IPS-15b (cell line): Measurements from ENCODE around the gene FGF13.

Experiments used
- H3K27me3 ChIP-seq: one replicate; pipeline ENCODE4 v1.6.1; 2013; ENCODE audit warnings: low read length; ENCODE audit not compliant: control insufficient read depth, insufficient read depth
- H3K36me3 ChIP-seq: one replicate; pipeline ENCODE4 v1.6.1; 2013; ENCODE audit warnings: low read length; ENCODE audit not compliant: control insufficient read depth, insufficient read depth
- H3K4me1 ChIP-seq: one replicate; pipeline ENCODE4 v1.6.1; 2013; ENCODE audit warnings: mild to moderate bottlenecking, low read length; ENCODE audit not compliant: control insufficient read depth, insufficient read depth
- H3K4me3 ChIP-seq: one replicate; pipeline ENCODE4 v1.5.1; 2013; ENCODE audit warnings: low read depth, low read length
- H3K9ac ChIP-seq: one replicate; pipeline ENCODE4 v1.6.1; 2013; ENCODE audit warnings: low read depth, mild to moderate bottlenecking, low read length
- H3K9me3 ChIP-seq: one replicate; pipeline ENCODE4 v1.6.1; 2013; ENCODE audit warnings: mild to moderate bottlenecking, low read length; ENCODE audit not compliant: control insufficient read depth, insufficient read depth

FGF13 gene

DNA sequence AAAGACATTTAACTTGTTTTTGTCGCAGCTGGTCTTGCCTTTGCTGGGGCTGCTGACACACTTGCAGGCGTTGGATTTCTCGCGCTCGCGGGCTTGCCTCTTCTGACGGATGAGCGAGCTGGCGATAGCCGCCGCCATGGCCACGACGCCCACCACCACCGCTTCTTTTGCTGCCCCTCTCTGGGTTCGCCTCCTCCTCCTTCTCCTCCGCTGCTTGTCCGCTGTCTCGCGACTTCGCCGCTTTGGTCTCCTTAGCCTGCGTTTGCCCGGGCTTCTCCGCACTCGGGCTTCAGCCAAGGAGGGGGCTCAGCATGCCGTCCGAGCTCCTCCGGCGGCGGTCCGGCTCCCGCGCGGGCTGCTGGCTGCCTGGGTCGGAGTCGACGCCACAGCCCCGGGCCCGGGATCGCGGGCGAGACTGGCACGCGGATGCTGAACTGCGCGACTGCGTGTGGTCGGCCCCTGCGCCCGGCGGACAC, 613 bp downstream of the FGF13 start:
- Histone ChIP-seq H3K9ac (peak overlapping the region; percentile 72), H3K36me3 (no peaks in the 10 kb centered on the region), H3K9me3 (no peaks in the 10 kb centered on the region), H3K27me3 (no peaks in the 10 kb centered on the region), H3K4me1 (peaks cover 16% of the 10 kb centered on the region), H3K4me3 (peak overlapping the region; percentile 85)

GRCh38 chrX:138709886-138710791, 1.4 kb downstream of the FGF13 start:
- Histone ChIP-seq H3K27me3 (no peaks in the 10 kb centered on the region), H3K9me3 (no peaks in the 10 kb centered on the region), H3K36me3 (no peaks in the 10 kb centered on the region), H3K4me1 (peaks cover 12% of the 10 kb centered on the region), H3K9ac (peak overlapping the region; percentile 72), H3K4me3 (peak overlapping the region; percentile 85)

GRCh38 chrX:138708268-138708667, 3.2 kb downstream of the FGF13 start:
- peaks cover 9% of the 10 kb centered on the region for H3K4me1 ChIP-seq
- H3K4me3 ChIP-seq: no peak overlapping the region
- no peaks in the 10 kb centered on the region for H3K9me3 ChIP-seq
- H3K36me3 ChIP-seq: no peaks in the 10 kb centered on the region
- no peak overlapping the region for H3K9ac ChIP-seq
- H3K27me3 ChIP-seq: no peaks in the 10 kb centered on the region

DNA sequence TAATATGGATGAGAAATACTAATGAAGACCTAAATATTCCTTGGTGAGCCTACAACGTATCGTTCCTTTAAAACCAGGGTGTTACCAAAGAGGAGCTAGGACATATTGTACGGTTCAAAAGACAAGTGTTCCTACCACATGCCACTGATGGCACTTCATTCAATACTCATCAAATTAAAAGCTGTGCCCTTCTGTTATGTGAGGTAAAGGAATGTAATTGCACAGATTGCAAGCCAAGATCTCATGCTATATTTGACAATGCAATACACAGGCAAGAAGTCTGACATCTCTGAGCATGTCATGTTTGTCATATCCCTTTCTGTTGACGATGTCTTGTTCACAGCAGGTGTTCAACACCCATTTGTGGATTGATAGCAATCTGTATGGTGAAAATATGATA, 6.9 kb downstream of the FGF13 start:
- Histone ChIP-seq H3K27me3 (no peaks in the 10 kb centered on the region), H3K36me3 (no peaks in the 10 kb centered on the region), H3K9ac (no peak overlapping the region), H3K4me1 (peaks cover 3% of the 10 kb centered on the region), H3K4me3 (no peak overlapping the region), H3K9me3 (no peaks in the 10 kb centered on the region)

GRCh38 chrX:138704101-138704500, 7.4 kb downstream of the FGF13 start:
- Histone ChIP-seq H3K4me3 (no peak overlapping the region), H3K9me3 (no peaks in the 10 kb centered on the region), H3K36me3 (no peaks in the 10 kb centered on the region), H3K9ac (no peak overlapping the region), H3K4me1 (peaks cover 3% of the 10 kb centered on the region), H3K27me3 (no peaks in the 10 kb centered on the region)

- Histone ChIP-seq H3K4me1 (no peaks in the 10 kb centered on the region), H3K36me3 (no peaks in the 10 kb centered on the region), H3K9ac (no peak overlapping the region), H3K9me3 (no peaks in the 10 kb centered on the region), H3K27me3 (no peaks in the 10 kb centered on the region), H3K4me3 (no peak overlapping the region)
Measured at GRCh38 chrX:138692591-138692990, 18.9 kb downstream of the FGF13 start.

GRCh38 chrX:138691186-138691585, 20.3 kb downstream of the FGF13 start:
- no peaks in the 10 kb centered on the region for H3K4me1 ChIP-seq
- no peak overlapping the region for H3K4me3 ChIP-seq
- H3K27me3 ChIP-seq: no peaks in the 10 kb centered on the region
- H3K36me3 ChIP-seq: no peaks in the 10 kb centered on the region
- no peak overlapping the region for H3K9ac ChIP-seq
- no peaks in the 10 kb centered on the region for H3K9me3 ChIP-seq

DNA sequence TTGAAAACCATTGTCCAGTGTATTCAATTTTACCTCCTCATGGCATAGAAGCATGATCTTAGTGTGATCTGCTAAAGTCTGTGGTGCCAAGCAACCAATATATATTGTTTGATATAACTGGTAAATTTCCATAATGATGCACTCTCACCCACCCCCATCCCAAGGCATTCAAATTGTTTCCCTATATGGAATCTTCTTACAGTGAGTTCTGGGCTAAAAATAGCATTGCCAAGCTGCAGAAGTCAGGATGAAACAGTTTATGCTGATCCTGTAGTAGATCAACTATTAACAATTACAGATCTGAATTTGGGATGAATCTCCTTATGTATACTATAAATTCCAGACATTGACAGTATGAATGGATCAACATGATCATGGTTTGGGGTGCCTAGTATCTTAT, 20.9 kb downstream of the FGF13 start:
- Histone ChIP-seq H3K4me3 (no peak overlapping the region), H3K36me3 (no peaks in the 10 kb centered on the region), H3K4me1 (no peaks in the 10 kb centered on the region), H3K9ac (no peak overlapping the region), H3K27me3 (no peaks in the 10 kb centered on the region), H3K9me3 (no peaks in the 10 kb centered on the region)

DNA sequence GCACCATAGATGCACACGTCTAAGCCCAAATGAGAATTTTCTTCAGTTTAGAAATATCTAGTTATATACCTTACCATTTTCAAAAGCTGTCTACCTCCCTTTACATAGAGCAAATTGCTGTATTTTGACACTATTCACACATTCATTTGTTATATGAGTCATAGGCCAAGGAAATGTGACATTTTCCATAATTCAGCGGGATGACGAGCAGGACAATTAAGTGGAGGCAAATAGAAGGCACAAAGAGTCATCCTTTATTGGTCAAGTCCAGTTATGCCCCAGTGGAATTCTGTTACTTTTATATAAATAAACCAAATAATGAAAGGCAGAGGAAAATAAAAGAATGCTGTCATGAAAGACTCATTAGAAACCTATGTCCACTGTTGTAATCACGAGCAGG, 27.9 kb downstream of the FGF13 start:
- no peaks in the 10 kb centered on the region for H3K9me3 ChIP-seq
- H3K4me1 ChIP-seq: no peaks in the 10 kb centered on the region
- H3K9ac ChIP-seq: no peak overlapping the region
- H3K36me3 ChIP-seq: no peaks in the 10 kb centered on the region
- no peaks in the 10 kb centered on the region for H3K27me3 ChIP-seq
- no peak overlapping the region for H3K4me3 ChIP-seq

DNA sequence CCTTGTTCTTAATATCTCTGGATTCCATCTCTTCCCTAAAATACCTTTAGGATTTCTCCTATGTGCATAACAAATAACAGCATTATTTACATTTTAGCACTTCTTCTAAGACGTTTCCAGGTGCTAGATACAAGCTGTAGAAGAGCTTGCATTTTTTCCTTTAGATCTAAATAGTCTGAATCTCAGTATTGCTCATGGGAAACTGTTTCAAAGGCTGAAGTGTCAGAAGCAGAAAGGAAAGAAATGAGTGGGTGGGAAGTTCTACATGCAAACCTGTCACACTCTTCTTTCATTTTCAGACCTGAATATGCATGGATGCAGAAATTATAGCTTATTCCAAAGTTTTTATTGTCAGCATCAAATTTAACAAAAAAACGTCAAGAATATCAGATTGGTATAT, 41.8 kb downstream of the FGF13 start:
- no peaks in the 10 kb centered on the region for H3K36me3 ChIP-seq
- H3K9me3 ChIP-seq: no peaks in the 10 kb centered on the region
- H3K4me1 ChIP-seq: peaks cover 17% of the 10 kb centered on the region
- H3K4me3 ChIP-seq: no peak overlapping the region
- H3K27me3 ChIP-seq: no peaks in the 10 kb centered on the region
- no peak overlapping the region for H3K9ac ChIP-seq

- no peak overlapping the region for H3K4me3 ChIP-seq
- no peaks in the 10 kb centered on the region for H3K9me3 ChIP-seq
- H3K27me3 ChIP-seq: no peaks in the 10 kb centered on the region
- H3K36me3 ChIP-seq: no peaks in the 10 kb centered on the region
- H3K4me1 ChIP-seq: peaks cover 11% of the 10 kb centered on the region
- H3K9ac ChIP-seq: no peak overlapping the region
Measured at GRCh38 chrX:138664466-138664865, 47.1 kb downstream of the FGF13 start.

DNA sequence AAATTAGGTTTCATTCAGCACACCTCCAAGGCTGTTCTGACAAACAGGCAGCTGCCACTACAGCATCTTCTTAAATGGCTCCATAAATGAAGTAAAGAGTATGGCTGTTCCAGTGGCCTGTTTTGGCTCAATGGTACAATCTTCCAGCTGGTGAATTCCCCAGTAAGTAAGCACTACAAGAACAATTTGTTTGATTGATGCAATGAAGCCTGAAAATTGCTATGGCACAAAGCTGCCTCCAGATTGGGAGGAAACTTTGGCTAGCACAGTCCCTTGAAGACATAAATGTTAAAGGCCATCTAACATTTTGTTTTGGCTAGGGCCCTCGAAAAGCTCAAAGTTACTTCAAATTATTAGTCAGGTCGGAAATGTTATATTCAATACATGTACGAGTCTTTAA, 47.5 kb downstream of the FGF13 start:
- H3K36me3 ChIP-seq: no peaks in the 10 kb centered on the region
- no peak overlapping the region for H3K9ac ChIP-seq
- H3K4me3 ChIP-seq: no peak overlapping the region
- no peaks in the 10 kb centered on the region for H3K27me3 ChIP-seq
- H3K9me3 ChIP-seq: no peaks in the 10 kb centered on the region
- H3K4me1 ChIP-seq: peaks cover 9% of the 10 kb centered on the region
